ENCODE measurements around the gene CPN1. TPM values are rescaled to one million over a fixed set of nuclear protein-coding genes. Genes with fewer than 3 reads are reported as not detected.

CPN1 gene
- total and polyA plus RNA-seq, 2 donors (not counting 3 experiments of a cell fraction or from before 2014, with no cell fraction given), result not detected

- FAIRE-seq (no peak), DNase-seq (ENCODE audit: low read depth, low spot score) (no peak)
- H3K79me2 ChIP-seq (ENCODE audit: control insufficient read depth, insufficient read depth, low read length), result no peaks in the 10 kb centered on the region
- H4K20me1 ChIP-seq (replicated peaks; ENCODE audit: control insufficient read depth, extremely low read depth, insufficient read depth, low read length), result no peaks in the 10 kb centered on the region
- H3K36me3 ChIP-seq (ENCODE audit: control insufficient read depth in 2 of 2, extremely low read depth in 1 of 2, insufficient read depth in 2 of 2, low read length in 2 of 2), result no peaks in the 10 kb centered on the region
- peaks cover 3% of the 10 kb centered on the region for H3K9me1 ChIP-seq (replicated peaks; ENCODE audit: control insufficient read depth, extremely low read depth, insufficient read depth, low read length)
- dilution Hi-C loops (cut with MboI; ENCODE audit: extremely low pct_ligation_motif_present, low sequenced_read_pairs), result no loop called here
- intact Hi-C loops (cut with micrococcal nuclease), result no loop called here
- no TSS peak for BruUV-seq (replicated peaks)
- TF ChIP-seq JUN (IDR thresholded peaks at IDR 0.05; ENCODE audit: borderline replicate concordance, insufficient read depth, insufficient read length, low read depth), result no peak
- no peak for TF ChIP-seq MAX (IDR thresholded peaks at IDR 0.05; ENCODE audit: insufficient read depth, insufficient read length)
- no peak for TF ChIP-seq POLR2A (IDR thresholded peaks at IDR 0.05; ENCODE audit: low read depth, low read length)
- TF ChIP-seq MYC (IDR thresholded peaks at IDR 0.05; ENCODE audit: low read depth, low read length), result no peak
- no peak for TF ChIP-seq FOS (IDR thresholded peaks at IDR 0.05; ENCODE audit: borderline replicate concordance, insufficient read depth, low read length)
- TF ChIP-seq, protein P1, sequence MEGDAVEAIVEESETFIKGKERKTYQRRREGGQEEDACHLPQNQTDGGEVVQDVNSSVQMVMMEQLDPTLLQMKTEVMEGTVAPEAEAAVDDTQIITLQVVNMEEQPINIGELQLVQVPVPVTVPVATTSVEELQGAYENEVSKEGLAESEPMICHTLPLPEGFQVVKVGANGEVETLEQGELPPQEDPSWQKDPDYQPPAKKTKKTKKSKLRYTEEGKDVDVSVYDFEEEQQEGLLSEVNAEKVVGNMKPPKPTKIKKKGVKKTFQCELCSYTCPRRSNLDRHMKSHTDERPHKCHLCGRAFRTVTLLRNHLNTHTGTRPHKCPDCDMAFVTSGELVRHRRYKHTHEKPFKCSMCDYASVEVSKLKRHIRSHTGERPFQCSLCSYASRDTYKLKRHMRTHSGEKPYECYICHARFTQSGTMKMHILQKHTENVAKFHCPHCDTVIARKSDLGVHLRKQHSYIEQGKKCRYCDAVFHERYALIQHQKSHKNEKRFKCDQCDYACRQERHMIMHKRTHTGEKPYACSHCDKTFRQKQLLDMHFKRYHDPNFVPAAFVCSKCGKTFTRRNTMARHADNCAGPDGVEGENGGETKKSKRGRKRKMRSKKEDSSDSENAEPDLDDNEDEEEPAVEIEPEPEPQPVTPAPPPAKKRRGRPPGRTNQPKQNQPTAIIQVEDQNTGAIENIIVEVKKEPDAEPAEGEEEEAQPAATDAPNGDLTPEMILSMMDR (IDR thresholded peaks at IDR 0.05; ENCODE audit: extremely low read depth in 1 of 2, insufficient read depth in 1 of 2, low read depth in 1 of 2, low read length in 2 of 2), result no peak
- TF ChIP-seq POLR2AphosphoS5 (IDR thresholded peaks at IDR 0.05; ENCODE audit: insufficient read depth, low read depth, low read length), result no peak
- H3K4me2 ChIP-seq (ENCODE audit: insufficient read depth, low read length), result no peak overlapping the region
- ChIA-PET CTCF (no interaction called here), POLR2A (no interaction called here)
- no peak overlapping the region for H3K4me3 ChIP-seq (replicated peaks in 1 of 3; ENCODE audit: insufficient read depth in 1 of 3, low read depth in 1 of 3, low read length in 3 of 3)
- no peaks in the 10 kb centered on the region for H3K9me3 ChIP-seq (replicated peaks; ENCODE audit: control insufficient read depth, insufficient read depth, low read length)
- H2AFZ ChIP-seq (ENCODE audit: low read depth, low read length), result no peak overlapping the region
- H3K9ac ChIP-seq (replicated peaks; ENCODE audit: extremely low read depth, insufficient read depth, low read length), result no peak overlapping the region
- peaks cover 4 to 5% of the 10 kb centered on the region in 2 experiments for H3K27me3 ChIP-seq (ENCODE audit: control insufficient read depth in 2 of 2, insufficient read depth in 2 of 2, low read length in 2 of 2)
- no peaks in the 10 kb centered on the region for H3K4me1 ChIP-seq (ENCODE audit: control insufficient read depth, extremely low read depth, insufficient read depth, low read length)
- no peak overlapping the region for H3K27ac ChIP-seq (ENCODE audit: insufficient read depth, low read depth, low read length)
Observed at GRCh38 chr10:100119726-100120125, 38.1 kb upstream of the CPN1 start.
